ENCODE data around the gene FAM114A1. TPM values are rescaled to one million over a fixed set of nuclear protein-coding genes. Genes with fewer than 3 reads are reported as not detected.

Gene FAM114A1
- total RNA-seq, 1 donor from 2014 or later = 33.9 TPM

- no peaks in the 10 kb centered on the region for H3K36me3 Mint-ChIP-seq
- peaks cover 12% of the 10 kb centered on the region for H3K9me3 Mint-ChIP-seq
- no peak for DNase-seq (ENCODE audit: extremely low spot score, unreplicated experiment)
- no peak for TF ChIP-seq CTCF (conservative IDR thresholded peaks at IDR 0.05)
- H3K4me3 Mint-ChIP-seq = no peak overlapping the region
- no peaks in the 10 kb centered on the region for H3K27me3 Mint-ChIP-seq
- H3K4me1 Mint-ChIP-seq (ENCODE audit: unreplicated experiment) = no peaks in the 10 kb centered on the region
- no peak overlapping the region for H3K27ac Mint-ChIP-seq
Observed at GRCh38 chr4:38846015-38846414, 21.6 kb upstream of the FAM114A1 start.

DNA sequence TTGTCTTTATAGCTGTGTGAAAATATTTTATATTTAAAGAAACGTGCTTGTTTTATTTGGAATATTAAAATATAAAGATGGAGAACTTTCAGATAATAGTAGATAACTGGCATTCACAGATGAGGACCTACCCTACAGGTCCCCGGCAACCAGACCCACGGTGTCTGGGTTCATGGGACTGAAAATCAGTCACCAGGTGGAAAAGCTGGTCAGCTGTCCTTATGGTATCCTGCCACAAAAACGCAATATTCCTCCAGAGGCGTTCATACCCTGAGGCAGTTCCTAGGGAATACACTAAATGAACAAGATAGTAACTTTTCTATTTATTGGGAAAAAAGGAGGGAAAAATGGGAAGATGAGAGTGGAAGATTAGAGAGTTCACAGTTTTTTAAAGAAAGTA, 12.1 kb upstream of the FAM114A1 start:
- TF ChIP-seq CTCF (conservative IDR thresholded peaks at IDR 0.05) = no peak
- Mint-ChIP-seq H3K9me3 (no peaks in the 10 kb centered on the region), H3K4me1 (ENCODE audit: unreplicated experiment) (peaks cover 20% of the 10 kb centered on the region), H3K27ac (no peak overlapping the region), H3K27me3 (no peaks in the 10 kb centered on the region), H3K36me3 (no peaks in the 10 kb centered on the region), H3K4me3 (no peak overlapping the region)
- no peak for DNase-seq (ENCODE audit: extremely low spot score, unreplicated experiment)

- Mint-ChIP-seq H3K9me3 (no peaks in the 10 kb centered on the region), H3K36me3 (no peaks in the 10 kb centered on the region), H3K27me3 (peaks cover 2% of the 10 kb centered on the region), H3K4me1 (ENCODE audit: unreplicated experiment) (peaks cover 20% of the 10 kb centered on the region), H3K27ac (no peak overlapping the region), H3K4me3 (no peak overlapping the region)
- no peak for TF ChIP-seq CTCF (conservative IDR thresholded peaks at IDR 0.05)
- no peak for DNase-seq (ENCODE audit: extremely low spot score, unreplicated experiment)
Observed at GRCh38 chr4:38856046-38856445, 11.6 kb upstream of the FAM114A1 start.

GRCh38 chr4:38856524-38857337, 10.9 kb upstream of the FAM114A1 start, which contains the start of gene TLR6:
Gene TLR6, minus strand, starts transcription at chr4:38856817. Its CDS starts 27,344 bp downstream, at chr4:38829473.
- DNase-seq (ENCODE audit: extremely low spot score, unreplicated experiment) = no peak
- peak; percentile 88 for TF ChIP-seq CTCF (conservative IDR thresholded peaks at IDR 0.05)
- Mint-ChIP-seq H3K27ac (peak within 1 kb of the TSS; percentile 82), H3K4me1 (ENCODE audit: unreplicated experiment) (peaks cover 20% of the 10 kb centered on the region), H3K36me3 (no peaks in the 10 kb centered on the region), H3K9me3 (no peaks in the 10 kb centered on the region), H3K27me3 (peaks cover 6% of the 10 kb centered on the region), H3K4me3 (peak within 1 kb of the TSS; percentile 47)

DNA sequence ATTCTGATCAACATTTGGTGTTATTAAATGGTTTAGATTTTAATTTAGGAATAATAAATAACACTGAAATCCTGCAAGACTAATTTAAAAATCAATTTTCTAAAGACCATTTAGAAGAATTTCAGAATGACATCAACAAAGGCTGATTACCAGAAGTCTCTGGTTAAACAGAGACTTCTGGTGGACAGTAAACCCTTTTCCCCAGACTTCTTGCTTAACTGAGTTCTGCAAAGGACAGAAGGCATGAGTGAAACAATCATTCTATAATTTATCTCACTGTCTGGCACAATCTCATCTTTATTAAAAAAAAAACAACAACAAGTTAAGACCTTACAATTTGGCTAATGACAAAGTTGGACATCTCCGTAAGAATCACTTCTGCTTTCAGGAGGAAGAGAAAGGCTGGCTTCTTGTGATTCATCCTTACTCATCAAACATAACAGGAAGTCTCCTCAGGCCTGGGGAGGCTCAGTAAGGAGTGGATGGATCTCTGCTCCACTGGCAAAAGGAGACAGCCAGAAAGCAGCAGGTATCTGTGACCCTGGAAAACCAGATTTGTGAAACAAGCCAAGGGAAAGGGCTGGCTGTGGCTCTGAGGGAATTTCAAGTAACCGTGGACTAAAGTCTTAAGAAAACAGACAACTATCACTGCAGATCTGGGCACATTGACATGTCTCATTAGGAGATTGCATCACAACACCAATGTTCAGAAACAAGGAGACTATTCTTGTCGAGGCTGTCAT, 10.1 kb upstream of the FAM114A1 start:
- Mint-ChIP-seq H3K4me3 (no peak overlapping the region), H3K27me3 (peaks cover 8% of the 10 kb centered on the region), H3K9me3 (no peaks in the 10 kb centered on the region), H3K4me1 (ENCODE audit: unreplicated experiment) (peaks cover 20% of the 10 kb centered on the region), H3K36me3 (no peaks in the 10 kb centered on the region), H3K27ac (peak overlapping the region; percentile 82)
- DNase-seq (ENCODE audit: extremely low spot score, unreplicated experiment) = no peak
- no peak for TF ChIP-seq CTCF (conservative IDR thresholded peaks at IDR 0.05)
